IMR-90 (cell line): Measurements from ENCODE around the gene ZDHHC7. TPM values are rescaled to one million over a fixed set of nuclear protein-coding genes. Genes with fewer than 3 reads are reported as not detected.

Experiments
- ATAC-seq: fragments of 200-7000 bp; cut with Tn5 transposase; 2 replicates; pipeline ENCODE4 v1.9.1; 2020; ENCODE audit warnings: low read depth, mild to moderate bottlenecking, moderate library complexity
- BruUV-seq: library from RNA; stranded (reverse); fragments of 400-500 nt; replicated peaks from 2 replicates; lab custom pipeline; 2021; lab: Mats Ljungman, UMichigan
- CTCF ChIA-PET: fragments of 300-600 bp; formaldehyde crosslinking; extraction: SDS; loops from one replicate; lab custom pipeline; 2021; ENCODE audit warnings: antibody characterized with exemption; lab: Yijun Ruan, JAX
- POLR2A ChIA-PET: fragments of 300-600 bp; sonication (Branson Sonifier 250); formaldehyde crosslinking; loops from one replicate; lab custom pipeline; 2022; ENCODE audit warnings: antibody characterized with exemption; ENCODE audit not compliant: unreplicated experiment; lab: Charles Lee
- DNase-seq: peaks from one replicate; pipeline ENCODE4 v3.0.0; 2013
- H2AFZ ChIP-seq: replicated peaks from 2 replicates; pipeline ENCODE3; 2013; ENCODE audit warnings: low read length, mild to moderate bottlenecking; ENCODE audit not compliant: poor library complexity
- H2AK5ac ChIP-seq: 2 replicates; pipeline ENCODE4 v1.6.1; 2013; ENCODE audit warnings: low read depth, low read length, inconsistent platforms
- H2AK9ac ChIP-seq: replicated peaks from 2 replicates; pipeline ENCODE3; 2013; ENCODE audit warnings: mild to moderate bottlenecking, low read depth, low read length, moderate library complexity; ENCODE audit not compliant: poor library complexity
- H2BK120ac ChIP-seq: 2 replicates; pipeline ENCODE4 v1.6.1; 2013; ENCODE audit warnings: low read depth, low read length, inconsistent platforms
- H2BK15ac ChIP-seq: 3 replicates; pipeline ENCODE4 v1.6.1; 2013; ENCODE audit warnings: low read depth, low read length, inconsistent platforms
- H2BK20ac ChIP-seq: 2 replicates; pipeline ENCODE4 v1.6.1; 2013; ENCODE audit warnings: low read depth, mild to moderate bottlenecking, inconsistent platforms, low read length, moderate library complexity
- H2BK5ac ChIP-seq: 2 replicates; pipeline ENCODE4 v1.6.1; 2013; ENCODE audit warnings: mild to moderate bottlenecking, low read depth, low read length, inconsistent platforms; ENCODE audit not compliant: poor library complexity, severe bottlenecking
- H3K14ac ChIP-seq: replicated peaks from 2 replicates; pipeline ENCODE4 v1.6.1; 2013; ENCODE audit warnings: low read depth, low read length, inconsistent platforms
- H3K18ac ChIP-seq: 2 replicates; pipeline ENCODE4 v1.6.1; 2013; ENCODE audit warnings: low read depth, low read length, control low read depth
- H3K23ac ChIP-seq: 2 replicates; pipeline ENCODE4 v1.6.1; 2013; ENCODE audit warnings: low read depth, low read length, inconsistent platforms
- H3K27ac ChIP-seq: 2 replicates; pipeline ENCODE4 v1.5.1; 2013; ENCODE audit warnings: mild to moderate bottlenecking, control low read depth, low read length; ENCODE audit not compliant: insufficient read depth
- H3K27me3 ChIP-seq: 2 replicates; pipeline ENCODE4 v1.6.1; 2013; ENCODE audit warnings: low read length; ENCODE audit not compliant: control insufficient read depth, insufficient read depth
- H3K36me3 ChIP-seq: 2 replicates; pipeline ENCODE4 v1.6.1; 2013; ENCODE audit warnings: low read length, mixed read lengths; ENCODE audit not compliant: control insufficient read depth, insufficient read depth
- H3K4ac ChIP-seq: 2 replicates; pipeline ENCODE4 v1.6.1; 2013; ENCODE audit warnings: low read depth, low read length, inconsistent platforms
- H3K4me1 ChIP-seq: 2 replicates; pipeline ENCODE4 v1.6.1; 2013; ENCODE audit warnings: low read length, mixed read lengths; ENCODE audit not compliant: control insufficient read depth, insufficient read depth
- H3K4me2 ChIP-seq: 2 replicates; pipeline ENCODE4 v1.6.1; 2013; ENCODE audit warnings: low read depth, mild to moderate bottlenecking, control low read depth, low read length, moderate library complexity
- H3K4me3 ChIP-seq: 2 replicates; pipeline ENCODE4 v1.5.1; 2013; ENCODE audit warnings: low read depth, mild to moderate bottlenecking, control low read depth, low read length, moderate library complexity; ENCODE audit not compliant: insufficient read depth
- H3K56ac ChIP-seq: 2 replicates; pipeline ENCODE4 v1.6.1; 2013; ENCODE audit warnings: low read length, inconsistent platforms; ENCODE audit not compliant: insufficient read depth; ENCODE audit errors: extremely low read depth
- H3K79me1 ChIP-seq, 2 experiments: 2 replicates each; pipeline ENCODE4 v1.6.1; 2013; ENCODE audit warnings: low read length in 2 of 2, inconsistent platforms in 1 of 2, low read depth in 1 of 2
- H3K9ac ChIP-seq: 2 replicates; pipeline ENCODE4 v1.6.1; 2013; ENCODE audit warnings: low read depth, low read length, control low read depth
- H3K9me1 ChIP-seq: 2 replicates; pipeline ENCODE4 v1.6.1; 2013; ENCODE audit warnings: low read length, inconsistent platforms; ENCODE audit not compliant: insufficient read depth
- H3K9me3 ChIP-seq: 2 replicates; pipeline ENCODE4 v1.6.1; 2013; ENCODE audit warnings: low read length; ENCODE audit not compliant: control insufficient read depth, insufficient read depth
- H4K20me1 ChIP-seq: 2 replicates; pipeline ENCODE4 v1.6.1; 2013; ENCODE audit warnings: low read length, inconsistent platforms; ENCODE audit not compliant: insufficient read depth
- H4K5ac ChIP-seq: 2 replicates; pipeline ENCODE4 v1.6.1; 2013; ENCODE audit warnings: mild to moderate bottlenecking, low read depth, low read length, control low read depth
- H4K8ac ChIP-seq, 2 experiments: 2 replicates each; pipeline ENCODE4 v1.6.1; 2013; ENCODE audit warnings: low read depth in 2 of 2, low read length in 2 of 2, control low read depth in 1 of 2, inconsistent platforms in 1 of 2
- H4K91ac ChIP-seq: 2 replicates; pipeline ENCODE4 v1.6.1; 2013; ENCODE audit warnings: low read depth, low read length, inconsistent platforms; ENCODE audit not compliant: insufficient read depth
- BHLHE40 ChIP-seq: fragments of 150-350 bp; IDR thresholded peaks from 2 replicates; pipeline ENCODE4 v1.6.1; 2016; ENCODE audit warnings: mild to moderate bottlenecking, low read depth, low read length
- FOS ChIP-seq: fragments of 150-350 bp; IDR thresholded peaks from 2 replicates; pipeline ENCODE4 v1.6.1; 2016; ENCODE audit warnings: low read depth, low read length
- MAFK ChIP-seq: IDR thresholded peaks from 2 replicates; pipeline ENCODE4 v1.6.1; 2012; ENCODE audit warnings: low read depth, low read length, improper control_type of control experiment
- NFE2L2 ChIP-seq: fragments of 150-350 bp; IDR thresholded peaks from 2 replicates; pipeline ENCODE4 v1.6.1; 2016; ENCODE audit warnings: low read depth, mild to moderate bottlenecking, low read length
- RAD21 ChIP-seq: IDR thresholded peaks from 2 replicates; pipeline ENCODE4 v1.6.1; 2012; ENCODE audit warnings: low read length, improper control_type of control experiment
- RCOR1 ChIP-seq: IDR thresholded peaks from 2 replicates; pipeline ENCODE4 v1.6.1; 2012; ENCODE audit warnings: mild to moderate bottlenecking, low read length, improper control_type of control experiment; ENCODE audit not compliant: insufficient replicate concordance
- RFX5 ChIP-seq: IDR thresholded peaks from 2 replicates; pipeline ENCODE4 v1.8.0; 2012; ENCODE audit warnings: low read depth, mild to moderate bottlenecking, low read length, moderate library complexity
- WGBS, 2 experiments: methylation state at CpG; one replicate each; pipeline versions ENCODE4 v1.1.5 to v1.1.7; 2013; ENCODE audit warnings: missing lambda C conversion rate in 2 of 2; ENCODE audit not compliant: insufficient read length in 1 of 2; ENCODE audit errors: extremely low coverage in 2 of 2; 5-methylcytosine and 5-hydroxymethylcytosine counted together
- dilution Hi-C: fragments of 300-500 bp; cut with HindIII; formaldehyde crosslinking; loops from one replicate; pipeline ENCODE4 v1.14.3; 2018; ENCODE audit warnings: low sequenced_read_pairs; ENCODE audit not compliant: unreplicated experiment
- in situ Hi-C: fragments of 300-500 bp; cut with MboI; formaldehyde crosslinking; loops from 3 replicates; pipeline ENCODE4 v1.14.3; 2019; ENCODE audit warnings: low sequenced_read_pairs, inconsistent platforms, mixed read lengths
- intact Hi-C: fragments of 100-400 bp; cut with micrococcal nuclease; formaldehyde crosslinking; loops from 2 replicates; pipeline ENCODE4 v1.10.0; 2022
- polyA plus RNA-seq, 3 experiments: library from polyadenylated mRNA; depleted of rRNA; stranded (reverse); fragments of >200 nt; gene quantifications; 2 replicates each; pipeline ENCODE4 v1.2.3, GENCODE V29; 2012; ENCODE audit warnings: low replicate concordance in 1 of 3
- total RNA-seq: library from RNA; depleted of rRNA; stranded (reverse); fragments of >200 nt; gene quantifications from 2 replicates; pipeline ENCODE4 v1.2.3, GENCODE V29; 2012
- TF ChIP-seq, protein P1 (sequence below): fragments of 150-350 bp; IDR thresholded peaks from 2 replicates; pipeline ENCODE4 v1.6.1; 2017; ENCODE audit warnings: mild to moderate bottlenecking, antibody characterized with exemption, low read length, low read depth
- TF ChIP-seq, protein P2 (sequence below): fragments of 150-350 bp; IDR thresholded peaks from 2 replicates; pipeline ENCODE4 v1.6.1; 2016; ENCODE audit warnings: low read depth, mild to moderate bottlenecking, low read length, moderate library complexity, borderline replicate concordance
- TF ChIP-seq, protein P3 (sequence below): conservative IDR thresholded peaks from 2 replicates; pipeline ENCODE4 v1.5.1; 2012; ENCODE audit warnings: mild to moderate bottlenecking, low read depth, low read length, improper control_type of control experiment

The ZDHHC7 gene
- total and polyA plus RNA-seq, 2 of the 4 experiments (the other 2 are of a cell fraction) = 80.1 to 97.1 TPM

DNA sequence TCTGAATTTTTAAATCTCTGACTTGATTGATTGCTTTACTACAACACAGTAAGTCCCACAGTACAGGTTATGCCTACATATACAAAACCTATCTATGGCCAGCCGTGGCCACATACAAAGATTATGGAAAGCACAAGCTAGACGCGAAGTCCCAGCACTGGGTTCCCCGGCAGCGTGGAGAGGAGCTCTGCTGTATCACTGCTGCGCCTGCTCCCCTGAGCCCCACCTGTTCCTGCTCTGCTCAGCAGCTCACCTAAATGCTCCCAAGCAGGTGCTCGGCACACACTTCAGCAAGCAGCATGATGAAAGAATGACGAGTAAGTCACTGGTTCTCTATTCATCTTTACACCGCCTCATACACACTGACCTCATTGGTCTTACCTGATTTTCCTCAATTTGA, 20.6 kb downstream of the ZDHHC7 start:
- POLR2A ChIA-PET = no interaction called here
- H3K27me3 ChIP-seq = no peaks in the 10 kb centered on the region
- H2AK5ac ChIP-seq = no peak overlapping the region
- TF ChIP-seq, protein P1, sequence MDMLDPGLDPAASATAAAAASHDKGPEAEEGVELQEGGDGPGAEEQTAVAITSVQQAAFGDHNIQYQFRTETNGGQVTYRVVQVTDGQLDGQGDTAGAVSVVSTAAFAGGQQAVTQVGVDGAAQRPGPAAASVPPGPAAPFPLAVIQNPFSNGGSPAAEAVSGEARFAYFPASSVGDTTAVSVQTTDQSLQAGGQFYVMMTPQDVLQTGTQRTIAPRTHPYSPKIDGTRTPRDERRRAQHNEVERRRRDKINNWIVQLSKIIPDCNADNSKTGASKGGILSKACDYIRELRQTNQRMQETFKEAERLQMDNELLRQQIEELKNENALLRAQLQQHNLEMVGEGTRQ = no peak
- TF ChIP-seq, protein P2, sequence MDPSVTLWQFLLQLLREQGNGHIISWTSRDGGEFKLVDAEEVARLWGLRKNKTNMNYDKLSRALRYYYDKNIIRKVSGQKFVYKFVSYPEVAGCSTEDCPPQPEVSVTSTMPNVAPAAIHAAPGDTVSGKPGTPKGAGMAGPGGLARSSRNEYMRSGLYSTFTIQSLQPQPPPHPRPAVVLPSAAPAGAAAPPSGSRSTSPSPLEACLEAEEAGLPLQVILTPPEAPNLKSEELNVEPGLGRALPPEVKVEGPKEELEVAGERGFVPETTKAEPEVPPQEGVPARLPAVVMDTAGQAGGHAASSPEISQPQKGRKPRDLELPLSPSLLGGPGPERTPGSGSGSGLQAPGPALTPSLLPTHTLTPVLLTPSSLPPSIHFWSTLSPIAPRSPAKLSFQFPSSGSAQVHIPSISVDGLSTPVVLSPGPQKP = no peak
- TF ChIP-seq RAD21 (no peak), NFE2L2 (no peak), FOS (no peak), RFX5 (no peak), MAFK (no peak), RCOR1 (no peak), BHLHE40 (no peak)
- TF ChIP-seq, protein P3, sequence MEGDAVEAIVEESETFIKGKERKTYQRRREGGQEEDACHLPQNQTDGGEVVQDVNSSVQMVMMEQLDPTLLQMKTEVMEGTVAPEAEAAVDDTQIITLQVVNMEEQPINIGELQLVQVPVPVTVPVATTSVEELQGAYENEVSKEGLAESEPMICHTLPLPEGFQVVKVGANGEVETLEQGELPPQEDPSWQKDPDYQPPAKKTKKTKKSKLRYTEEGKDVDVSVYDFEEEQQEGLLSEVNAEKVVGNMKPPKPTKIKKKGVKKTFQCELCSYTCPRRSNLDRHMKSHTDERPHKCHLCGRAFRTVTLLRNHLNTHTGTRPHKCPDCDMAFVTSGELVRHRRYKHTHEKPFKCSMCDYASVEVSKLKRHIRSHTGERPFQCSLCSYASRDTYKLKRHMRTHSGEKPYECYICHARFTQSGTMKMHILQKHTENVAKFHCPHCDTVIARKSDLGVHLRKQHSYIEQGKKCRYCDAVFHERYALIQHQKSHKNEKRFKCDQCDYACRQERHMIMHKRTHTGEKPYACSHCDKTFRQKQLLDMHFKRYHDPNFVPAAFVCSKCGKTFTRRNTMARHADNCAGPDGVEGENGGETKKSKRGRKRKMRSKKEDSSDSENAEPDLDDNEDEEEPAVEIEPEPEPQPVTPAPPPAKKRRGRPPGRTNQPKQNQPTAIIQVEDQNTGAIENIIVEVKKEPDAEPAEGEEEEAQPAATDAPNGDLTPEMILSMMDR = no peak
- H4K8ac ChIP-seq = 0 out of 4 replicates have a peak overlapping the region, but pooled peaks of 1 of the 2 experiments have one; percentile 49
- H3K79me1 ChIP-seq = peaks cover 47 to 84% of the 10 kb centered on the region in 2 experiments
- H3K4me2 ChIP-seq = no peak overlapping the region
- dilution Hi-C loops = no loop called here
- 97% methylated on average over 6 of the region's 9 CpGs; no CpG with 5 or more reads in 1 of the 2 experiments for WGBS, 2 experiments
- no peak overlapping the region for H2AFZ ChIP-seq
- H3K4ac ChIP-seq = 0 out of 2 replicates have a peak overlapping the region, but pooled peaks have one; percentile 17
- peaks cover 42% of the 10 kb centered on the region for H3K4me1 ChIP-seq
- no peak overlapping the region for H2AK9ac ChIP-seq
- H3K14ac ChIP-seq = no peak overlapping the region
- no peak overlapping the region for H3K27ac ChIP-seq
- no peak overlapping the region for H3K23ac ChIP-seq
- H3K18ac ChIP-seq = no peak overlapping the region
- H2BK20ac ChIP-seq = no peak overlapping the region
- no peak overlapping the region for H3K4me3 ChIP-seq
- CTCF ChIA-PET = no interaction called here
- BruUV-seq = no TSS peak
- peaks cover 30% of the 10 kb centered on the region for H3K9me1 ChIP-seq
- no peak overlapping the region for H3K56ac ChIP-seq
- no peaks in the 10 kb centered on the region for H3K9me3 ChIP-seq
- H2BK15ac ChIP-seq = no peak overlapping the region
- no peak overlapping the region for H2BK5ac ChIP-seq
- H3K36me3 ChIP-seq = peaks cover 61% of the 10 kb centered on the region
- in situ Hi-C loops = no loop called here
- DNase-seq = no peak
- no peak overlapping the region for H3K9ac ChIP-seq
- H4K5ac ChIP-seq = no peak overlapping the region; the same call in 1 of the 2 replicates
- H2BK120ac ChIP-seq = no peak overlapping the region
- ATAC-seq = no peak
- H4K20me1 ChIP-seq = no peaks in the 10 kb centered on the region; the same call in 1 of the 2 replicates
- H4K91ac ChIP-seq = no peak overlapping the region
- intact Hi-C loops = no loop called here
